Spleen (tissue), 11 donors: ENCODE data around the gene SLC22A23. TPM values are rescaled to one million over a fixed set of nuclear protein-coding genes. Genes with fewer than 3 reads are reported as not detected.

Source experiments
- DNase-seq: peaks from one replicate; pipeline ENCODE4 v3.0.0-alpha.2; 2020
- H3K27ac ChIP-seq, 8 donors: fragments of 200-600 bp; sonication (generic) in 7 of 8; 1 replicate in 4 of 8; 2 replicates in 4 of 8; pipeline versions ENCODE4 v1.5.0 to v1.8.0; 2016 to 2021; ENCODE audit warnings: inconsistent platforms in 4 of 8, mild to moderate bottlenecking in 4 of 8, moderate library complexity in 1 of 8
- H3K27me3 ChIP-seq, 7 donors: fragments of 200-600 bp; sonication (generic) in 6 of 7; replicated peaks in 1 of 7; 1 replicate in 4 of 7; 2 replicates in 3 of 7; pipeline versions ENCODE4 v1.5.0 to v1.8.0; 2016 to 2021; ENCODE audit warnings: inconsistent platforms in 3 of 7, mild to moderate bottlenecking in 1 of 7
- H3K36me3 ChIP-seq, 6 donors: fragments of 200-600 bp; sonication (generic) in 5 of 6; 1 replicate in 4 of 6; 2 replicates in 2 of 6; pipeline versions ENCODE4 v1.5.0 to v1.8.0; 2016 to 2021; ENCODE audit warnings: inconsistent platforms in 2 of 6
- H3K4me1 ChIP-seq, 6 donors: fragments of 200-600 bp; sonication (generic) in 5 of 6; 1 replicate in 3 of 6; 2 replicates in 3 of 6; pipeline versions ENCODE4 v1.5.0 to v1.8.0; 2016 to 2021; ENCODE audit warnings: inconsistent platforms in 3 of 6
- H3K4me3 ChIP-seq, 8 donors: fragments of 200-600 bp; sonication (generic) in 7 of 8; 1 replicate in 4 of 8; 2 replicates in 4 of 8; pipeline versions ENCODE4 v1.5.0 to v1.8.0; 2016 to 2021; ENCODE audit warnings: inconsistent platforms in 4 of 8, mild to moderate bottlenecking in 4 of 8, moderate library complexity in 2 of 8
- H3K9me3 ChIP-seq, 8 donors: fragments of 200-600 bp; sonication (generic) in 7 of 8; 1 replicate in 4 of 8; 2 replicates in 4 of 8; pipeline versions ENCODE4 v1.5.0 to v1.8.0; 2016 to 2021; ENCODE audit warnings: inconsistent platforms in 4 of 8
- CTCF ChIP-seq, 11 experiments: fragments of 200-600 bp in 7 of 11; fragments of 450-650 bp in 4 of 11; sonication (generic) in 4 of 11; IDR thresholded peaks in 8 of 11; conservative IDR thresholded peaks in 3 of 11; 1 replicate in 7 of 11; 2 replicates in 4 of 11; pipeline versions ENCODE4 v1.4.0 to v1.8.0; 2016 to 2021; ENCODE audit warnings: antibody characterized with exemption in 11 of 11, inconsistent platforms in 4 of 11, mild to moderate bottlenecking in 1 of 11
- POLR2A ChIP-seq, 3 donors: fragments of 450-650 bp; IDR thresholded peaks; one replicate each; pipeline ENCODE4 v1.5.1; 2017; ENCODE audit warnings: antibody characterized with exemption in 3 of 3, mild to moderate bottlenecking in 1 of 3
- POLR2AphosphoS5 ChIP-seq, 3 donors: sonication (generic); formaldehyde crosslinking; IDR thresholded peaks; one replicate each; pipeline ENCODE4 v1.5.1; 2017; ENCODE audit warnings: antibody characterized with exemption in 3 of 3
- WGBS, 5 donors: extraction: QIAGEN DNeasy Blood & Tissue Kit in 3 of 5; methylation state at CpG; one replicate each; pipeline versions ENCODE4 v1.1.5 to v1.1.7; 2013 to 2018; 5-methylcytosine and 5-hydroxymethylcytosine counted together
- intact Hi-C: fragments of 100-400 bp; cut with DNase I; formaldehyde crosslinking; loops from one replicate; pipeline ENCODE4 v1.15.0; 2023; ENCODE audit warnings: low total_unique reads
- polyA plus RNA-seq, 3 donors: library from polyadenylated mRNA; stranded (reverse); fragments of 200-250 nt; gene quantifications; one replicate each; pipeline ENCODE4 v1.2.1, GENCODE V29; 2013
- total RNA-seq, 7 donors: library from RNA; depleted of rRNA in 3 of 7; stranded (reverse); fragments of >200 nt in 3 of 7; fragmentation: NEBNext Ultra II Directional in 4 of 7; extraction: Animal tissue kit (Norgen Biotek cat#: 25700) in 4 of 7; gene quantifications; one replicate each; pipeline versions ENCODE4 v1.1.0 to v1.2.1, GENCODE V29; 2016 to 2021
- donor health status: healthy with polysubstance abuse.
- donor health status: DM: no; HTN: no; CAD: no; lungs with moderate emphysema.
- donor health status: DM: no; HTN: no; CAD: no.
- donor health status: Bipolar disorder and iron deficiency.
- donor health status: healthy.
- donor health status: DM: no; HTN: no; CAD: no.
- donor health status: DM: yes; HTN: yes; CAD: no.

Gene SLC22A23
- total and polyA plus RNA-seq, 10 donors: 1.9 to 22.6 (median 18.3) TPM

GRCh38 chr6:3345836-3346235 lies 111.0 kb downstream of the SLC22A23 start:
- 54 to 64% (median 59%) methylated on average over 8 of the region's 8 CpGs for WGBS, 5 donors
- TF ChIP-seq CTCF (IDR thresholded peaks at IDR 0.05 in 8 of 11, conservative IDR thresholded peaks at IDR 0.05 in 3 of 11): no peak
- no peak for TF ChIP-seq POLR2AphosphoS5 (IDR thresholded peaks at IDR 0.05)
- TF ChIP-seq POLR2A (IDR thresholded peaks at IDR 0.05): no peak
- Histone ChIP-seq H3K9me3 (no peaks in the 10 kb centered on the region), H3K27me3 (no peaks in the 10 kb centered on the region), H3K36me3 (no peaks in the 10 kb centered on the region), H3K27ac (no peak overlapping the region), H3K4me1 (peaks cover 0 to 22% (median 14%) of the 10 kb centered on the region in 6 donors), H3K4me3 (no peak overlapping the region)
- intact Hi-C loops: no loop called here
- no peak for DNase-seq

GRCh38 chr6:3343089-3343883 lies 113.6 kb downstream of the SLC22A23 start:
- intact Hi-C loops: no loop called here
- Histone ChIP-seq H3K36me3 (no peaks in the 10 kb centered on the region), H3K27me3 (no peaks in the 10 kb centered on the region), H3K4me1 (peaks cover 0 to 21% (median 14%) of the 10 kb centered on the region in 6 donors), H3K9me3 (no peaks in the 10 kb centered on the region), H3K27ac (no peak overlapping the region), H3K4me3 (no peak overlapping the region)
- WGBS, 5 donors: 83 to 93% (median 89%) methylated on average over 14 of the region's 14 CpGs
- TF ChIP-seq CTCF (IDR thresholded peaks at IDR 0.05 in 8 of 11, conservative IDR thresholded peaks at IDR 0.05 in 3 of 11) (no peak), POLR2A (IDR thresholded peaks at IDR 0.05) (no peak), POLR2AphosphoS5 (IDR thresholded peaks at IDR 0.05) (no peak)
- DNase-seq: no peak

GRCh38 chr6:3341467-3341866 lies 115.4 kb downstream of the SLC22A23 start:
- Histone ChIP-seq H3K9me3 (no peaks in the 10 kb centered on the region), H3K27me3 (no peaks in the 10 kb centered on the region), H3K27ac (no peak overlapping the region), H3K36me3 (no peaks in the 10 kb centered on the region), H3K4me3 (no peak overlapping the region), H3K4me1 (peaks cover 0 to 34% (median 24%) of the 10 kb centered on the region in 6 donors)
- WGBS, 5 donors: 76 to 87% (median 82%) methylated on average over 6 of the region's 6 CpGs
- intact Hi-C loops: no loop called here
- TF ChIP-seq CTCF (IDR thresholded peaks at IDR 0.05 in 8 of 11, conservative IDR thresholded peaks at IDR 0.05 in 3 of 11) (no peak), POLR2A (IDR thresholded peaks at IDR 0.05) (no peak), POLR2AphosphoS5 (IDR thresholded peaks at IDR 0.05) (no peak)
- no peak for DNase-seq

DNA sequence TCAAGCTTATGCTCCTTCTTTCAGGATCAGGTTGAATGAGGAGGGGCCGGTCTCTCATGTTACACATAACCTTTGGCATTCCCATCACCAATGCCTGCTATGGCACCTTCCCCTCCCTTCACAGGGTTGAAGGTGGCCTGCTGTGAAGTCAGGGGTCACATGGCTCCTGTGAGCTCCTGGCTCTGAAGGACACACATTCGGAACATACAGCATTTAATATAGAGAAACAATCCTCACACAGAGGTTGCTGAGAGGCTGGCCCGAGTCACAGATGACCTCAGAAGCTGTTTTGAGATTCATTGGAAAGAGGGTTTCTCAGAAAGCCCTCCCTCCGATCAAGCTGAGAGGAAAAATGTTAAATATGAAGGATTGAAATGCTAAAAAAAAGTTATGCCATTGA lies 116.0 kb downstream of the SLC22A23 start:
- intact Hi-C loops: no loop called here
- no peak for DNase-seq
- 78 to 85% (median 83%) methylated on average over 4 of the region's 4 CpGs for WGBS, 5 donors

More for the DNA sequence above, 116.0 kb downstream of the SLC22A23 start:
- Histone ChIP-seq H3K9me3 (no peaks in the 10 kb centered on the region), H3K27ac (no peak overlapping the region), H3K27me3 (no peaks in the 10 kb centered on the region), H3K4me1 (peaks cover 0 to 28% (median 22%) of the 10 kb centered on the region in 6 donors), H3K36me3 (no peaks in the 10 kb centered on the region), H3K4me3 (no peak overlapping the region)
- TF ChIP-seq POLR2AphosphoS5 (IDR thresholded peaks at IDR 0.05): no peak
